GM10266 (cell line): ENCODE data around the gene HPCAL4.

ENCODE experiments used
- DNase-seq: peaks from one replicate; pipeline ENCODE4 v3.0.0; 2012; ENCODE audit errors: extremely low spot score
- CTCF ChIP-seq: IDR thresholded peaks from 2 replicates; pipeline ENCODE4 v1.5.1; 2012; ENCODE audit warnings: mild to moderate bottlenecking, low read depth; ENCODE audit not compliant: control insufficient read depth, insufficient read depth; ENCODE audit errors: missing control alignments

HPCAL4 gene

GRCh38 chr1:39671793-39672550 is 19.3 kb downstream of the HPCAL4 start, which contains the start of gene NT5C1A:
Gene NT5C1A (minus strand): TSS chr1:39672107. CDS start chr1:39672038, 69 bp downstream.
- TF ChIP-seq CTCF = no peak
- peak; percentile 53 for DNase-seq

- no peak for TF ChIP-seq CTCF
- DNase-seq = no peak
Measured at GRCh38 chr1:39671433-39671792, 19.8 kb downstream of the HPCAL4 start.

GRCh38 chr1:39670689-39671088 is 20.5 kb downstream of the HPCAL4 start:
- TF ChIP-seq CTCF = no peak
- no peak for DNase-seq

- no peak for DNase-seq
- no peak for TF ChIP-seq CTCF
Measured at GRCh38 chr1:39668894-39669293, 22.3 kb downstream of the HPCAL4 start.

- no peak for DNase-seq
- no peak for TF ChIP-seq CTCF
Measured at GRCh38 chr1:39668111-39668510, 23.1 kb downstream of the HPCAL4 start.

- TF ChIP-seq CTCF = no peak
- DNase-seq = peak; percentile 92
Measured at GRCh38 chr1:39666772-39667171, 24.5 kb downstream of the HPCAL4 start.

GRCh38 chr1:39663559-39663958 is 27.7 kb downstream of the HPCAL4 start:
- no peak for TF ChIP-seq CTCF
- DNase-seq = no peak
